Astrocyte (in vitro differentiated cells and primary cell): ENCODE results near the gene OCIAD1. TPM values are rescaled to one million over a fixed set of nuclear protein-coding genes. Genes with fewer than 3 reads are reported as not detected.

ENCODE experiments used
- DNase-seq: peaks from one replicate; pipeline ENCODE4 v3.0.0-alpha.2; 2010; ENCODE audit warnings: low read depth
- FAIRE-seq: peaks from 2 replicates; lab custom pipeline; 2011; peaks lifted over from hg19 to GRCh38; lab: Jason Lieb, UNC
- H2AFZ ChIP-seq: 2 replicates; pipeline ENCODE4 v1.6.0; 2012; ENCODE audit warnings: low read depth, low read length, inconsistent platforms
- H3K27ac ChIP-seq: 2 replicates; pipeline ENCODE4 v1.5.1; 2011; ENCODE audit warnings: low read depth, low read length, inconsistent platforms
- H3K27me3 ChIP-seq: 2 replicates; pipeline ENCODE4 v1.6.0; 2011; ENCODE audit warnings: low read length, inconsistent platforms; ENCODE audit not compliant: insufficient read depth
- H3K36me3 ChIP-seq: 2 replicates; pipeline ENCODE4 v1.5.1; 2011; ENCODE audit warnings: low read length, inconsistent platforms; ENCODE audit not compliant: insufficient read depth
- H3K4me1 ChIP-seq: 2 replicates; pipeline ENCODE4 v1.5.1; 2011; ENCODE audit warnings: low read length, inconsistent platforms; ENCODE audit not compliant: insufficient read depth
- H3K4me2 ChIP-seq: 2 replicates; pipeline ENCODE4 v1.6.0; 2012; ENCODE audit warnings: low read length, inconsistent platforms
- H3K4me3 ChIP-seq: 2 replicates; pipeline ENCODE4 v1.5.1; 2011; ENCODE audit warnings: low read depth, mild to moderate bottlenecking, low read length, inconsistent platforms; ENCODE audit not compliant: insufficient read depth
- H3K79me2 ChIP-seq: 2 replicates; pipeline ENCODE4 v1.6.0; 2012; ENCODE audit warnings: mild to moderate bottlenecking, low read length, inconsistent platforms; ENCODE audit not compliant: insufficient read depth
- H3K9ac ChIP-seq: 2 replicates; pipeline ENCODE4 v1.6.0; 2012; ENCODE audit warnings: mild to moderate bottlenecking, low read length, inconsistent platforms
- H3K9me3 ChIP-seq: 2 replicates; pipeline ENCODE4 v1.5.1; 2012; ENCODE audit warnings: low read depth, mild to moderate bottlenecking, low read length, inconsistent platforms; ENCODE audit not compliant: insufficient read depth
- H4K20me1 ChIP-seq: 2 replicates; pipeline ENCODE4 v1.6.0; 2012; ENCODE audit warnings: low read length, inconsistent platforms; ENCODE audit not compliant: insufficient read depth
- H3K27ac Mint-ChIP-seq: one replicate; pipeline ENCODE4 v1.8.0; 2021; ENCODE audit warnings: mild to moderate bottlenecking, mixed read lengths; ENCODE audit not compliant: unreplicated experiment
- H3K27me3 Mint-ChIP-seq: one replicate; pipeline ENCODE4 v1.8.0; 2021; ENCODE audit warnings: low read depth, mixed read lengths; ENCODE audit not compliant: unreplicated experiment
- H3K36me3 Mint-ChIP-seq: one replicate; pipeline ENCODE4 v1.8.0; 2021; ENCODE audit warnings: low read depth, mixed read lengths; ENCODE audit not compliant: unreplicated experiment
- H3K4me1 Mint-ChIP-seq: one replicate; pipeline ENCODE4 v1.8.0; 2021; ENCODE audit warnings: low read depth, mixed read lengths; ENCODE audit not compliant: unreplicated experiment
- H3K4me3 Mint-ChIP-seq: one replicate; pipeline ENCODE4 v1.8.0; 2021; ENCODE audit warnings: mild to moderate bottlenecking, moderate library complexity, mixed read lengths; ENCODE audit not compliant: unreplicated experiment
- H3K9me3 Mint-ChIP-seq: one replicate; pipeline ENCODE4 v1.8.0; 2021; ENCODE audit warnings: mild to moderate bottlenecking, mixed read lengths; ENCODE audit not compliant: unreplicated experiment
- EZH2 ChIP-seq: IDR thresholded peaks from 2 replicates; pipeline ENCODE4 v1.6.1; 2012; ENCODE audit warnings: mild to moderate bottlenecking, low read length, inconsistent platforms; ENCODE audit not compliant: insufficient read depth
- total RNA-seq: library from RNA; stranded (reverse); gene quantifications from 2 replicates; pipeline ENCODE4 v1.2.1, GENCODE V29; 2021
- TF ChIP-seq, protein P1 (sequence below): IDR thresholded peaks from 2 replicates; pipeline ENCODE4 v1.5.1; 2011; ENCODE audit warnings: low read depth, mild to moderate bottlenecking, inconsistent platforms, low read length, moderate library complexity; ENCODE audit not compliant: insufficient read depth

OCIAD1 gene
- total RNA-seq, 1 donor from 2014 or later, result 144 TPM

DNA sequence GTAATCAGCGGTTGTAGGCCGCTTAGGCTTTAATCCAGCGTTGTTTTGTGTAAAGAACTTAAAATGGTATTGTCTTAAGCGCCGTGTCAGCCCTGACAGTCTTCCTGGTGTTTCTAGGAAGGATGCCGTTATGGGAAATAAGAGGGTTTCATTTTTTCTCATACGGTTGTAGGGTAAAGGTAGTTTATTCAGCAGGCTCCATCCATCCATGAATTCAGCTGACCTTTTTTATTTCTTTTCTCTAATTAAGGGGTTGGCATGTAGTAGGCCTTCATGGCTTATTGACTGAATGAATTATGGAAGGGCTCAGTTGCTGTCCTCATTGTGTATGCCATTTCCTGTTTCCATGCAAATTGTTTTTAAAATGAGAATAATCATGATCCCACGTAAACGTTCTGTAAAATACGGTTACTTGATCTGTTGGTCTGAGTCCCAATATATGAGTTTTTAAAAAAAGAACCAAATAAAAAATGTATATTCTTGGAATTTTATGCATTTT is 693 bp downstream of the OCIAD1 start:
- Histone ChIP-seq H2AFZ (peak overlapping the region; percentile 93), H4K20me1 (peaks cover 3% of the 10 kb centered on the region), H3K27me3 (no peaks in the 10 kb centered on the region), H3K4me3 (peak overlapping the region; percentile 99), H3K9ac (peak overlapping the region; percentile 100), H3K4me2 (peak overlapping the region; percentile 86), H3K79me2 (peaks cover 54% of the 10 kb centered on the region), H3K27ac (peak overlapping the region; percentile 99), H3K9me3 (no peaks in the 10 kb centered on the region), H3K36me3 (peaks cover 18% of the 10 kb centered on the region), H3K4me1 (peaks cover 3% of the 10 kb centered on the region)
- Mint-ChIP-seq H3K9me3 (no peaks in the 10 kb centered on the region), H3K4me3 (peak overlapping the region; percentile 100), H3K27ac (peak overlapping the region; percentile 100), H3K4me1 (no peaks in the 10 kb centered on the region), H3K36me3 (peaks cover 15% of the 10 kb centered on the region), H3K27me3 (no peaks in the 10 kb centered on the region)
- FAIRE-seq, result no peak
- no peak for DNase-seq
- TF ChIP-seq, protein P1, sequence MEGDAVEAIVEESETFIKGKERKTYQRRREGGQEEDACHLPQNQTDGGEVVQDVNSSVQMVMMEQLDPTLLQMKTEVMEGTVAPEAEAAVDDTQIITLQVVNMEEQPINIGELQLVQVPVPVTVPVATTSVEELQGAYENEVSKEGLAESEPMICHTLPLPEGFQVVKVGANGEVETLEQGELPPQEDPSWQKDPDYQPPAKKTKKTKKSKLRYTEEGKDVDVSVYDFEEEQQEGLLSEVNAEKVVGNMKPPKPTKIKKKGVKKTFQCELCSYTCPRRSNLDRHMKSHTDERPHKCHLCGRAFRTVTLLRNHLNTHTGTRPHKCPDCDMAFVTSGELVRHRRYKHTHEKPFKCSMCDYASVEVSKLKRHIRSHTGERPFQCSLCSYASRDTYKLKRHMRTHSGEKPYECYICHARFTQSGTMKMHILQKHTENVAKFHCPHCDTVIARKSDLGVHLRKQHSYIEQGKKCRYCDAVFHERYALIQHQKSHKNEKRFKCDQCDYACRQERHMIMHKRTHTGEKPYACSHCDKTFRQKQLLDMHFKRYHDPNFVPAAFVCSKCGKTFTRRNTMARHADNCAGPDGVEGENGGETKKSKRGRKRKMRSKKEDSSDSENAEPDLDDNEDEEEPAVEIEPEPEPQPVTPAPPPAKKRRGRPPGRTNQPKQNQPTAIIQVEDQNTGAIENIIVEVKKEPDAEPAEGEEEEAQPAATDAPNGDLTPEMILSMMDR, result no peak
- no peak for TF ChIP-seq EZH2

GRCh38 chr4:48832571-48832970 is 1.7 kb downstream of the OCIAD1 start:
- no peak overlapping the region for H3K9ac ChIP-seq

DNA sequence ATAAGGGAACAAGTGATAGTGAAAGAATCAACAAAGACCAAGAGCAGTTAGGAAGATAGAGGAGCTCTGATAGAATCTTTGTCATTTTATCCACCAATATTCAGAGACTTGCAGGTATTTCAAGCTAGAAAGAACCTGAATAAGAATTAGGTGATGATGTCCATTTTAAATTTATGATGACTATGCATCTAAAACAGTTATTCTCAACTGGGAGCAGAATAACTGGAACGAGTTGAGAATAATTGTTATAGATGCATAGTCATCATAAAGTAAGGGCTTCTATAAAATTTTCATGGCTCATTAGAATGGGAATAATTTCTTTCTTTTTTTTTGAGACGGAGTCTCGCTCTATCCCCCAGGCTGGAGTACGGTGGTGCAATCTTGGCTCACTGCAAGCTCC is 5.8 kb downstream of the OCIAD1 start:
- no peak overlapping the region for H3K27ac Mint-ChIP-seq
- peaks cover 25% of the 10 kb centered on the region for H3K36me3 Mint-ChIP-seq

More at GRCh38 chr4:48832571-48832970, 1.7 kb downstream of the OCIAD1 start:
- DNase-seq (no peak), FAIRE-seq (no peak)
- no peak overlapping the region for H3K27ac Mint-ChIP-seq
- H3K9me3 ChIP-seq, result no peaks in the 10 kb centered on the region
- H3K9me3 Mint-ChIP-seq, result no peaks in the 10 kb centered on the region
- no peak overlapping the region for H3K27ac ChIP-seq
- H3K4me3 Mint-ChIP-seq, result peak overlapping the region; percentile 100
- H3K36me3 Mint-ChIP-seq, result peaks cover 15% of the 10 kb centered on the region
- H3K79me2 ChIP-seq, result peaks cover 59% of the 10 kb centered on the region
- H3K27me3 Mint-ChIP-seq, result no peaks in the 10 kb centered on the region
- peak overlapping the region; percentile 99 for H3K4me3 ChIP-seq
- TF ChIP-seq EZH2, result no peak
- TF ChIP-seq, protein P1, result no peak
- no peak overlapping the region for H2AFZ ChIP-seq
- peaks cover 3% of the 10 kb centered on the region for H4K20me1 ChIP-seq
- no peaks in the 10 kb centered on the region for H3K27me3 ChIP-seq
- H3K4me2 ChIP-seq, result peak overlapping the region; percentile 86
- H3K4me1 ChIP-seq, result peaks cover 3% of the 10 kb centered on the region
- peaks cover 19% of the 10 kb centered on the region for H3K36me3 ChIP-seq
- no peaks in the 10 kb centered on the region for H3K4me1 Mint-ChIP-seq

More for the DNA sequence above, 5.8 kb downstream of the OCIAD1 start:
- H3K4me1 Mint-ChIP-seq, result no peaks in the 10 kb centered on the region
- H3K36me3 ChIP-seq, result peaks cover 34% of the 10 kb centered on the region
- H3K27me3 Mint-ChIP-seq, result no peaks in the 10 kb centered on the region
- no peak overlapping the region for H2AFZ ChIP-seq
- no peak for FAIRE-seq
- H3K27me3 ChIP-seq, result no peaks in the 10 kb centered on the region
- H3K9me3 ChIP-seq, result no peaks in the 10 kb centered on the region
- no peak overlapping the region for H3K4me2 ChIP-seq
- H3K9me3 Mint-ChIP-seq, result no peaks in the 10 kb centered on the region
- H3K4me3 Mint-ChIP-seq, result no peak overlapping the region
- DNase-seq, result no peak
- H3K27ac ChIP-seq, result no peak overlapping the region
- H4K20me1 ChIP-seq, result peaks cover 26% of the 10 kb centered on the region
- peaks cover 90% of the 10 kb centered on the region for H3K79me2 ChIP-seq
- H3K4me3 ChIP-seq, result no peak overlapping the region
- H3K9ac ChIP-seq, result no peak overlapping the region
- TF ChIP-seq, protein P1, result no peak
- H3K4me1 ChIP-seq, result peaks cover 3% of the 10 kb centered on the region
